ENCODE data around the gene WDR26. TPM values are rescaled to one million over a fixed set of nuclear protein-coding genes. Genes with fewer than 3 reads are reported as not detected.

The WDR26 gene
- total and polyA plus RNA-seq, 2 of the 4 experiments (the other 2 are of a cell fraction): 23.8 to 46.4 TPM

DNA sequence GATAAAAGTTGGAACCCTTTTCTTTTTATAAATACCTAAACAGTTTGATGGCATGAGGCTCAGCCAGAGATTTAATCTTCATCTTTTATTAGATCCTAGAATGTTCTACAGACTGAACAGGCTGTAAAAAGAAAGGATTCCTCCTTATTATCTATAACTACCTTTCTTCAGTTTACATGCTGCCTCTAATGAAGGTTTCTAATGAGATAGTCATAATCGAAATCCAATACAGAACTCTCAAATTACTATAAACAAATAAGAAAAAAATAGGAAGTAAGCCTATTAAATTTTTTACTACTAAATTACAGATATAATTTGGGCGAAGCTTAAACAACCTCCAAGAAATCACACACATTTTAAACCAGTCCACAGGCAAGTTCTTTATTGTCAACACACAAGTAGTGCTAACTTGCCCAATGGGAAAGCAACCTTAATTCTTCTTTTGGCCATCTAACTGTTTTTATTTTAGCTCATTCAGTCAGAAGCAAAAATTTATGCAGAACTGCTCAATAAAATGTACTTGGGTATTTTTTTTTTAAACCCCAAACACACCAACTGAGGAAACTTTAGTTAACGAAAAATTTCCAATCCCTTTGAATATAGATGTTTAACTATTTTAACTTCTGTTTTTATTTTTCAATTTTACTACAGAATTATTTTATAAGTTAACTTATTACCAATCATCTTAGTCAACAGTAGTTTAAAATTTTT, 4.8 kb downstream of the WDR26 start:
- no peak overlapping the region for H2BK120ac ChIP-seq (ENCODE audit: low read depth, low read length)
- H3K23ac ChIP-seq (ENCODE audit: low read depth, low read length): no peak overlapping the region
- H2BK15ac ChIP-seq (ENCODE audit: low read depth, low read length): no peak overlapping the region
- H3K27ac ChIP-seq (ENCODE audit: insufficient read depth, low read length): no peak overlapping the region
- BruUV-seq (replicated peaks): no TSS peak
- peaks cover 7 to 26% of the 10 kb centered on the region in 2 experiments; a peak in 3 of 4 replicates for H3K79me1 ChIP-seq (ENCODE audit: low read depth in 1 of 2, low read length in 2 of 2)
- ChIA-PET CTCF (no interaction called here), POLR2A (ENCODE audit: unreplicated experiment) (interaction anchor here (0.6 to 0.7 kb wide), 2 partner anchors 68 to 247 kb away, joined by 4 read pairs; no protein-coding TSS in a partner anchor)
- no peak overlapping the region for H2AK9ac ChIP-seq (replicated peaks; ENCODE audit: low read depth, low read length, poor library complexity)
- H2BK20ac ChIP-seq (ENCODE audit: low read depth, low read length): no peak overlapping the region
- H3K27me3 ChIP-seq (ENCODE audit: control insufficient read depth, insufficient read depth, low read length): no peaks in the 10 kb centered on the region
- H3K4me1 ChIP-seq (ENCODE audit: control insufficient read depth, insufficient read depth, low read length): peaks cover 5% of the 10 kb centered on the region
- peak overlapping the region; percentile 45 for H2BK5ac ChIP-seq (ENCODE audit: low read depth, low read length, poor library complexity, severe bottlenecking)
- H3K9me3 ChIP-seq (ENCODE audit: control insufficient read depth, insufficient read depth, low read length): no peaks in the 10 kb centered on the region
- no peak overlapping the region for H3K4me2 ChIP-seq (ENCODE audit: low read depth, low read length)
- H3K36me3 ChIP-seq (ENCODE audit: control insufficient read depth, insufficient read depth, low read length): peaks cover 7% of the 10 kb centered on the region
- no peak overlapping the region for H4K8ac ChIP-seq (ENCODE audit: low read depth in 2 of 2, low read length in 2 of 2)
- no peak overlapping the region for H2AFZ ChIP-seq (replicated peaks; ENCODE audit: low read length, poor library complexity)
- no peak overlapping the region for H3K18ac ChIP-seq (ENCODE audit: low read depth, low read length)
- intact Hi-C loops (cut with micrococcal nuclease): loop anchor here (5.0 to 10.0 kb wide), 2 partner anchors 37 to 495 kb away; partner anchors contain the start of gene DNAH14
- no peak for DNase-seq
- ATAC-seq (ENCODE audit: low read depth): no peak
- H3K14ac ChIP-seq (replicated peaks; ENCODE audit: low read depth, low read length): no peak overlapping the region
- no peak overlapping the region for H3K4ac ChIP-seq (ENCODE audit: low read depth, low read length)
- in situ Hi-C loops (cut with MboI; ENCODE audit: low sequenced_read_pairs): no loop called here
- no peak overlapping the region for H2AK5ac ChIP-seq (ENCODE audit: low read depth, low read length)
- no peak overlapping the region for H4K91ac ChIP-seq (ENCODE audit: insufficient read depth, low read depth, low read length)
- WGBS, 2 experiments (ENCODE audit: extremely low coverage in 2 of 2, insufficient read length in 1 of 2): no CpG with 5 or more reads among the region's 3 CpGs
- dilution Hi-C loops (cut with HindIII; ENCODE audit: low sequenced_read_pairs, unreplicated experiment): no loop called here
- no peak overlapping the region for H4K5ac ChIP-seq (ENCODE audit: low read depth, low read length)
- no peak for TF ChIP-seq RAD21 (IDR thresholded peaks at IDR 0.05; ENCODE audit: low read length)
- no peak for TF ChIP-seq FOS (IDR thresholded peaks at IDR 0.05; ENCODE audit: low read depth, low read length)
- TF ChIP-seq RCOR1 (IDR thresholded peaks at IDR 0.05; ENCODE audit: insufficient replicate concordance, low read length): no peak
- TF ChIP-seq ELK1 (IDR thresholded peaks at IDR 0.05; ENCODE audit: borderline replicate concordance, low read depth, low read length): no peak
- no peak for TF ChIP-seq POLR2A (IDR thresholded peaks at IDR 0.05; ENCODE audit: low read depth, low read length)
- H4K20me1 ChIP-seq (ENCODE audit: insufficient read depth, low read length): peaks cover 51% of the 10 kb centered on the region
- H3K56ac ChIP-seq (ENCODE audit: extremely low read depth, insufficient read depth, low read length): no peak overlapping the region
- no peak overlapping the region for H3K9ac ChIP-seq (ENCODE audit: low read depth, low read length)
- no peaks in the 10 kb centered on the region for H3K9me1 ChIP-seq (ENCODE audit: insufficient read depth, low read length)
- H3K4me3 ChIP-seq (ENCODE audit: insufficient read depth, low read depth, low read length): no peak overlapping the region
